ENCODE data around the gene ASNS.

The ASNS gene

GRCh38 chr7:97842772-97843345 is 29.3 kb downstream of the ASNS start:
- DNase-seq = no peak

- DNase-seq = no peak
Observed at GRCh38 chr7:97842006-97842405, 30.2 kb downstream of the ASNS start.

- DNase-seq = peak; percentile 62
Observed at GRCh38 chr7:97835296-97836138, 36.7 kb downstream of the ASNS start.

- DNase-seq = no peak
Observed at GRCh38 chr7:97819161-97819560, 53.0 kb downstream of the ASNS start.

GRCh38 chr7:97818066-97818663 is 54.0 kb downstream of the ASNS start:
- no peak for DNase-seq
